Activated CD8-positive, alpha-beta T cell treated with anti-CD3 and anti-CD28 coated beads for 36 hours (primary cell): ENCODE results near the gene AHI1. TPM values are rescaled to one million over a fixed set of nuclear protein-coding genes. Genes with fewer than 3 reads are reported as not detected.

ENCODE experiments used
- ATAC-seq: fragments of 200-7000 bp; cut with Tn5 transposase; one replicate; pipeline ENCODE4 v1.10.0; 2021; ENCODE audit warnings: mild to moderate bottlenecking, moderate library complexity
- CTCF ChIA-PET: fragments of 350-600 bp; sonication (Branson Sonifier 250); formaldehyde crosslinking; loops from one replicate; lab custom pipeline; 2021; ENCODE audit warnings: antibody characterized with exemption; lab: Charles Lee
- POLR2A ChIA-PET: fragments of 350-600 bp; sonication (Branson Sonifier 250); formaldehyde crosslinking; loops from one replicate; lab custom pipeline; 2021; ENCODE audit warnings: antibody characterized with exemption; lab: Charles Lee
- DNase-seq: peaks from one replicate; pipeline ENCODE4 v3.0.0-alpha.2; 2020
- H3K27ac Mint-ChIP-seq: one replicate; pipeline ENCODE4 v1.8.0; 2021; ENCODE audit warnings: mild to moderate bottlenecking, mixed read lengths
- H3K27me3 Mint-ChIP-seq: one replicate; pipeline ENCODE4 v1.8.0; 2021; ENCODE audit warnings: mixed read lengths
- H3K36me3 Mint-ChIP-seq: one replicate; pipeline ENCODE4 v1.8.0; 2021; ENCODE audit warnings: low read depth, mixed read lengths
- H3K4me1 Mint-ChIP-seq: one replicate; pipeline ENCODE4 v1.8.0; 2021; ENCODE audit warnings: low read depth, mixed read lengths
- H3K4me3 Mint-ChIP-seq: one replicate; pipeline ENCODE4 v1.8.0; 2021; ENCODE audit warnings: mild to moderate bottlenecking, moderate library complexity, mixed read lengths
- H3K9me3 Mint-ChIP-seq: one replicate; pipeline ENCODE4 v1.8.0; 2021; ENCODE audit warnings: mixed read lengths
- intact Hi-C: fragments of 100-400 bp; cut with micrococcal nuclease; formaldehyde crosslinking; loops from one replicate; pipeline ENCODE4 v1.10.0; 2022
- total RNA-seq, 2 experiments: library from RNA; stranded (reverse); gene quantifications; one replicate each; pipeline ENCODE4 v1.2.3, GENCODE V29; 2021
- TF ChIP-seq, protein P1 (sequence below): fragments of 200-600 bp; IDR thresholded peaks from one replicate; pipeline ENCODE4 v1.8.0; 2022; ENCODE audit warnings: antibody characterized with exemption, mild to moderate bottlenecking

The AHI1 gene
- total RNA-seq, 2 experiments from 2014 or later = 32.1 to 33.3 TPM

DNA sequence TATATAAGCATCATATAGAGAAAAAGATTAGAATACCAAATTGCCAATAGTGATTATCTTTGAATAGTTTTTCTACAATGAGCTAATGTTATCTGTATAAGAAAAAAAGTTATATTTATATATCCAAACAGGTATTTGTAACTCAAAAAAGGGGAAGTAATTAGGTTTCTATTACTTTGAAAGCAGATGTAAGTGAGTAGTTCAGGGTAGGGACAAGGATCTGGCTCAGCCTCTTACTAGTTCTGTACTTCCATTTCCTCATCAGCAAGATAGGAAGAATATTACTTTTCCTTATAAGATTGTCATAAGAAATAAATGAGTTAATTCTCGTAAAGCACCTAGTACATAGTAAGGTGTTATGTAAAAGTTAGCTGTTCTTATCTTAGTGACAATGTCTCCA is 32.2 kb downstream of the AHI1 start:
- DNase-seq (no peak), ATAC-seq (no peak)
- Mint-ChIP-seq H3K36me3 (peaks cover 32% of the 10 kb centered on the region), H3K4me3 (no peak overlapping the region), H3K27me3 (no peaks in the 10 kb centered on the region), H3K27ac (no peak overlapping the region), H3K4me1 (peaks cover 5% of the 10 kb centered on the region), H3K9me3 (no peaks in the 10 kb centered on the region)
- intact Hi-C loops = no loop called here
- ChIA-PET CTCF (interaction anchor here (0.9 to 1.4 kb wide), 2 partner anchors 16 to 26 kb away, joined by 3 to 4 read pairs; no protein-coding TSS in a partner anchor), POLR2A (no interaction called here)
- TF ChIP-seq, protein P1, sequence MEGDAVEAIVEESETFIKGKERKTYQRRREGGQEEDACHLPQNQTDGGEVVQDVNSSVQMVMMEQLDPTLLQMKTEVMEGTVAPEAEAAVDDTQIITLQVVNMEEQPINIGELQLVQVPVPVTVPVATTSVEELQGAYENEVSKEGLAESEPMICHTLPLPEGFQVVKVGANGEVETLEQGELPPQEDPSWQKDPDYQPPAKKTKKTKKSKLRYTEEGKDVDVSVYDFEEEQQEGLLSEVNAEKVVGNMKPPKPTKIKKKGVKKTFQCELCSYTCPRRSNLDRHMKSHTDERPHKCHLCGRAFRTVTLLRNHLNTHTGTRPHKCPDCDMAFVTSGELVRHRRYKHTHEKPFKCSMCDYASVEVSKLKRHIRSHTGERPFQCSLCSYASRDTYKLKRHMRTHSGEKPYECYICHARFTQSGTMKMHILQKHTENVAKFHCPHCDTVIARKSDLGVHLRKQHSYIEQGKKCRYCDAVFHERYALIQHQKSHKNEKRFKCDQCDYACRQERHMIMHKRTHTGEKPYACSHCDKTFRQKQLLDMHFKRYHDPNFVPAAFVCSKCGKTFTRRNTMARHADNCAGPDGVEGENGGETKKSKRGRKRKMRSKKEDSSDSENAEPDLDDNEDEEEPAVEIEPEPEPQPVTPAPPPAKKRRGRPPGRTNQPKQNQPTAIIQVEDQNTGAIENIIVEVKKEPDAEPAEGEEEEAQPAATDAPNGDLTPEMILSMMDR = no peak

DNA sequence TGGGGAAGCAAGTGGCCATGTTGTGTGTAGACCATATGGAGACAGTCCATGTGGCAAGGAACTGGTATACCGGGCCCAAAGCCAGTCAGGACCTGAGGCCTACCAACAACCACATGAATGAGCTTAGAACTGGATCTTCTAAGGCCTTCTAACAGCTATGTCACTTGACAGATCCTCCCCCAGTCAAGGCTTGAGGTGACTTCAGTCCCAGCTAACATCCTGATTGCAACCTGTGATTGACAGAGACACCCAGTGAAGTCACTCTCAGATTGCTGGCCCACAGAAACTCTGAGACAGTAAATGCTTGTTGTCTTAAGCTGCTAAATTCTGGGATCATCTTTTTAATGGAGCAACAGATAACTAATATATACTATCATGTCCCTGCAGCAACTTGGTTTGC is 32.9 kb downstream of the AHI1 start:
- ATAC-seq = peak; percentile 34
- Mint-ChIP-seq H3K36me3 (peaks cover 31% of the 10 kb centered on the region), H3K9me3 (no peaks in the 10 kb centered on the region), H3K4me1 (peaks cover 5% of the 10 kb centered on the region), H3K4me3 (no peak overlapping the region), H3K27me3 (no peaks in the 10 kb centered on the region), H3K27ac (no peak overlapping the region)
- TF ChIP-seq, protein P1 = no peak
- POLR2A ChIA-PET = interaction anchor here (0.7 to 1.6 kb wide), 2 partner anchors 10 to 30 kb away, joined by 3 read pairs; no protein-coding TSS in a partner anchor
- CTCF ChIA-PET = interaction anchor here (0.8 to 1.4 kb wide), 4 partner anchors 11 to 762 kb away, joined by 3 to 4 read pairs (median 4); no protein-coding TSS in a partner anchor
- intact Hi-C loops = no loop called here
- no peak for DNase-seq

DNA sequence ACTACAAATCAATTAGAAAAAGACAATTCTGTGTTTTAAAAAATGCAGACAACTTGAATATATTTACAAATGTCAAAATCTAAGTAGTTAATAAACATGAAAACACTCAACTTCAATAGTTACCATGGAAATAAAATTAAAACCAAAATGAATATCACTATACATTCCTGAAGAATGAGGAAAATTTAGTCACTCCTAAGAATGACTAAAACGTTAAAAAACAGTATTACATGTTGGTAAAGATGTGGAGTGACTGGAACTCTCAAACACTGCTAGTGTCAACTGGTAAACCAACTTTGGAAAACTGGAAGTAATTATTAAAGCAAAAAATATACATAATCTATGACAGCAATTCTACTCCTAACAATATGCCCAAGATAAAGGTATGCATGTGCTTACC is 36.3 kb downstream of the AHI1 start:
- intact Hi-C loops = no loop called here
- Mint-ChIP-seq H3K4me1 (peaks cover 5% of the 10 kb centered on the region), H3K4me3 (no peak overlapping the region), H3K27me3 (no peaks in the 10 kb centered on the region), H3K27ac (no peak overlapping the region), H3K9me3 (no peaks in the 10 kb centered on the region), H3K36me3 (peaks cover 19% of the 10 kb centered on the region)
- ATAC-seq (no peak), DNase-seq (no peak)
- ChIA-PET CTCF (no interaction called here), POLR2A (no interaction called here)
- TF ChIP-seq, protein P1 = no peak

GRCh38 chr6:135458051-135458450 is 39.5 kb downstream of the AHI1 start:
- Mint-ChIP-seq H3K27ac (no peak overlapping the region), H3K4me3 (no peak overlapping the region), H3K9me3 (no peaks in the 10 kb centered on the region), H3K36me3 (peaks cover 9% of the 10 kb centered on the region), H3K4me1 (no peaks in the 10 kb centered on the region), H3K27me3 (no peaks in the 10 kb centered on the region)
- ATAC-seq (no peak), DNase-seq (no peak)
- CTCF ChIA-PET = no interaction called here
- intact Hi-C loops = no loop called here
- POLR2A ChIA-PET = no interaction called here
- TF ChIP-seq, protein P1 = no peak

DNA sequence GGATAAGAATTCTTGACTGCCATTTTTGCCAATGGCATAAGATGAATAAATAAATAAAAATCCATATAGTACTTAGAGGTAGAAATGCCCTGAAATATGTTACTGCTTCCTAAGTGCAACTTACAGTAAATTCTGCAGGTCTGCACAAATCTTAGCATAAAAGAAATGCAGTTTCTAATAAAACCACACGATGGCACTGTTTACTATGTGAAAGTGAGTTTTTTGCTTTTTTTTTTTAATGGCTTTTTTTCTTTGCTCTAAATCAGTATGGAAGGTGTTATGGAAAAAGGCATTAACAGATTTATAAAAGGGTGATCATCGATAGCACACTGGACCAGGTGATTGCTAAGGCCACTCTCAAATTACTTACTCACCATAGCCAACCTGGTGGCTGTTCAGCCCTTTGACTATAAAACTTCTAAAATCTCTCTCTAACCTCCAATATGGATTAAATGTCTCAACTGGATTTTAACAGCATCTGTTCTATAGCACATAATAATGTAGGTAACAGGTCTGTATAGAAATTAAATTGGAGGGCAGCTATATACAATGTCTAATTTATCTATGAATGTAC is 45.8 kb downstream of the AHI1 start:
- TF ChIP-seq, protein P1 = peak; percentile 80
- DNase-seq (no peak), ATAC-seq (no peak)
- intact Hi-C loops = no loop called here
- ChIA-PET CTCF (interaction anchor here (0.8 to 4.7 kb wide), 7 partner anchors 12 to 775 kb away, joined by 3 to 27 read pairs (median 4); no protein-coding TSS in a partner anchor), POLR2A (no interaction called here)
- Mint-ChIP-seq H3K27ac (no peak overlapping the region), H3K9me3 (no peaks in the 10 kb centered on the region), H3K27me3 (no peaks in the 10 kb centered on the region), H3K4me1 (peaks cover 2% of the 10 kb centered on the region), H3K36me3 (peaks cover 19% of the 10 kb centered on the region), H3K4me3 (no peak overlapping the region)
